HL-60 (cell line): ENCODE measurements around the gene LINC01488.

Experiments
- DNase-seq, 2 experiments: peaks; one replicate each; pipeline ENCODE4 v3.0.0-alpha.2; 2010 to 2020; ENCODE audit warnings: low read depth in 1 of 2, low spot score in 1 of 2
- H3K27ac ChIP-seq: fragments of 250-450 bp; sonication (Bioruptor Pico); replicated peaks from 2 replicates; pipeline ENCODE4 v1.5.1; 2020; ENCODE audit warnings: mild to moderate bottlenecking, moderate library complexity
- H3K27me3 ChIP-seq: fragments of 250-450 bp; sonication (Bioruptor Pico); 2 replicates; pipeline ENCODE4 v1.5.1; 2021; ENCODE audit warnings: mild to moderate bottlenecking, moderate library complexity; ENCODE audit not compliant: insufficient read depth, poor library complexity, severe bottlenecking
- H3K4me3 ChIP-seq: replicated peaks from 2 replicates; pipeline ENCODE4 v1.5.1; 2011; ENCODE audit warnings: mild to moderate bottlenecking, control low read depth, low read length; ENCODE audit not compliant: insufficient read depth
- CTCF ChIP-seq: IDR thresholded peaks from one replicate; pipeline ENCODE4 v1.5.1; 2011; ENCODE audit warnings: low read length, control low read depth, inconsistent platforms; ENCODE audit not compliant: insufficient read depth
- GABPA ChIP-seq: IDR thresholded peaks from 2 replicates; pipeline ENCODE4 v1.6.1; 2012; ENCODE audit warnings: low read depth
- POLR2AphosphoS5 ChIP-seq: IDR thresholded peaks from 2 replicates; pipeline ENCODE4 v1.6.1; 2012; ENCODE audit warnings: low read depth
- REST ChIP-seq: IDR thresholded peaks from 2 replicates; pipeline ENCODE4 v1.6.1; 2012; ENCODE audit warnings: low read depth; ENCODE audit not compliant: insufficient replicate concordance
- SPI1 ChIP-seq: IDR thresholded peaks from 2 replicates; pipeline ENCODE4 v1.6.1; 2012; ENCODE audit warnings: low read depth, mild to moderate bottlenecking, borderline replicate concordance

Gene LINC01488

DNA sequence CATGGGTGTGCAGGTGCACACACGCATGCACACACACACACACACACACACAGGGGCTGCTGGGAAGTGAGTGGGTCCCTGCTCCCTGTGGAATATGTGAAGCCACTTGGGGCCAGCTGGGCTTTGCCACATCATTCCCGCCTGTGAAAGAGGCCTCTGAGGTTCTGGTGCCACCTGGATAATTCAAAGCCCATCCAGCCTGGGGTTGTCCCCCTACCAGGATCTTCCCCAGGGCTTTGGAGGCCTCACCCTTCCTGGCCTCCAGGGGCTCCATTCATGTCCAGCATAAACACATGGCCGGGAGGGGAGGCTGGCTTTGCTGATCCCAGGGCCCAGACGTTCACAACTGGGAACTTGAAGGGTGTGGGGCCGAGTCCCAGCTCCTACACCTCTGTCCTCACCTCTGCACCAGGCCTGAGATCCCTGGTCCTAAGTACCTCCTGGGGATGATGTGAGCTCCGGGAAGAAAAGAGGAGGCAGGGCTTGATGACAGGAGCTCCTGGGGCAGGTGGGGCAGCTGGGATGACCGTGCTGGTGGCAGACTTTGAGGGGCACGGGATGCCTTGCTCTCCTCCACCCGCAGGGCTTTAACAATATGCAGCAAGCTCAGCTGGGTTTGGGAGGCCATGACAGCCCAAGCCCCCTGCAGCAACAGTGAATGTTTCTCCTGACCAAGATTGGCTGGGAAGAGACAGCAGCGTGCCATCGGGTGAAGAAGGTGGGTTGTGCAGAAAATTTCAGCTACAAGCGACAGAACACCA lies 14.2 kb downstream of the LINC01488 start:
- Histone ChIP-seq H3K27me3 (peaks cover 3% of the 10 kb centered on the region), H3K4me3 (no peak overlapping the region), H3K27ac (no peak overlapping the region)
- DNase-seq: no peak
- TF ChIP-seq SPI1 (no peak), POLR2AphosphoS5 (no peak), GABPA (no peak), REST (no peak), CTCF (no peak)

- Histone ChIP-seq H3K27me3 (peaks cover 3% of the 10 kb centered on the region), H3K27ac (no peak overlapping the region), H3K4me3 (no peak overlapping the region)
- DNase-seq: no peak
- TF ChIP-seq REST (no peak), GABPA (no peak), SPI1 (no peak), POLR2AphosphoS5 (no peak), CTCF (no peak)
These were observed 14.7 kb downstream of the LINC01488 start for GRCh38 chr11:69496202-69496557.

DNA sequence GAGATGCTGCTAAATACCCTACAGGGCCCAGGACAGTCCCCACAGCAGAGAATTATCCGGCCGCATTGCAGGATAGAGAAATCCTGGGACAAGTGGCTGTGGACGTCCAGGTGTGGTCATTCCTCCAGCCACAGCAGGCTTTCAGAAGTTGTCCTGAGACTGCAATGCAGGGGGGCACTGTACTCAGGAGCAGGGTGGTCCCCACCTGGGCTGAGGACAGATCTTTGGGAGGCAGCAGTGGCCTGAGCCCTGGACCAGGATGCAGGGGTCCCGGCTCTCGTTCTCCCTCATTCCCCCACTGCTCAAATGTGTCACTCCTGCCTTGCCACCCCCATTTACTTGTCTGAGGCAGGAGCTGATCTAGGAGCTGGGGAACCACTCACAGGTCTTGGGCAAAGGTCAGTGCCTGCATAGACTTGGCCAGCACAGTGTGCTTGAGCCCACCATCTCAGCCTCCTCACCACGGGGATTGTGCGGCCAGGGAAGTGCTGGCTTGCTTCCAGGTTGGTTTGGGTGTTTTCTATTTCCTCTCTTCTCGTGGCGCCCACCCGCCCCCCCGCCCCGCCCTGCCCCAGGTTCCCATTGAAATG lies 15.3 kb downstream of the LINC01488 start:
- peaks cover 3% of the 10 kb centered on the region for H3K27me3 ChIP-seq
- H3K4me3 ChIP-seq: no peak overlapping the region
- no peak for TF ChIP-seq CTCF
- no peak for TF ChIP-seq REST
- no peak for TF ChIP-seq POLR2AphosphoS5
- no peak for TF ChIP-seq GABPA
- TF ChIP-seq SPI1: no peak
- no peak for DNase-seq
- no peak overlapping the region for H3K27ac ChIP-seq
